ENCODE data around the gene PPDPF. TPM values are rescaled to one million over a fixed set of nuclear protein-coding genes. Genes with fewer than 3 reads are reported as not detected.
"Not testable (repeated sequence)": the region's sequence is repeated elsewhere in the genome, so short reads cannot be mapped to it uniquely, and the experiment has no call there.

The PPDPF gene
- total and polyA plus RNA-seq, 3 experiments from 2014 or later: 137 to 218 (median 207) TPM

- CTCF ChIA-PET: interaction anchor here (1.8 kb wide), 2 partner anchors 11 to 18 kb away, joined by 7 to 8 read pairs; partner anchors contain the start of gene PTK6
- Histone ChIP-seq H3K27me3 (ENCODE audit: insufficient read depth, low read length, poor library complexity, severe bottlenecking) (no peaks in the 10 kb centered on the region), H3K27ac (ENCODE audit: low read depth, low read length) (no peak overlapping the region), H3K9me3 (ENCODE audit: low read length) (no peaks in the 10 kb centered on the region), H3K36me3 (ENCODE audit: insufficient read depth, low read length) (no peaks in the 10 kb centered on the region), H3K4me3 (ENCODE audit: low read length) (no peak overlapping the region), H3K4me1 (ENCODE audit: insufficient read depth, low read length) (peaks cover 16% of the 10 kb centered on the region)
- H3K4me1 Mint-ChIP-seq: peaks cover 13 to 30% (median 14%) of the 10 kb centered on the region in 3 donors
- peak overlapping the region in 1 of 7 donors; percentile 27 for H3K4me3 Mint-ChIP-seq
- peaks cover 2 to 5% of the 10 kb centered on the region in 2 donors for H3K27me3 Mint-ChIP-seq
- no peak for DNase-seq
- peaks cover 0 to 16% (median 2%) of the 10 kb centered on the region in 3 donors for H3K36me3 Mint-ChIP-seq
- POLR2A ChIA-PET: no interaction called here
- peak overlapping the region in 1 of 8 donors; percentile 41 for H3K27ac Mint-ChIP-seq
- H3K9me3 Mint-ChIP-seq: no peaks in the 10 kb centered on the region
Observed at GRCh38 chr20:63555661-63556381, 35.3 kb downstream of the PPDPF start.

- Mint-ChIP-seq H3K4me3 (no peak overlapping the region), H3K4me1 (peaks cover 10 to 25% (median 11%) of the 10 kb centered on the region in 3 donors), H3K27ac (peak overlapping the region in 2 of 8 donors; percentile 48 to 79), H3K9me3 (no peaks in the 10 kb centered on the region), H3K36me3 (peaks cover 0 to 23% (median 2%) of the 10 kb centered on the region in 3 donors), H3K27me3 (peaks cover 0 to 2% of the 10 kb centered on the region in 2 donors)
- POLR2A ChIA-PET: interaction anchor here (1.2 kb wide), 1 partner anchor 96 kb away, joined by 3 read pairs; the partner anchor contains the start of gene STMN3
- H3K9me3 ChIP-seq (ENCODE audit: low read length): no peaks in the 10 kb centered on the region
- H3K27me3 ChIP-seq (ENCODE audit: insufficient read depth, low read length, poor library complexity, severe bottlenecking): no peaks in the 10 kb centered on the region
- no peak overlapping the region for H3K4me3 ChIP-seq (ENCODE audit: low read length)
- CTCF ChIA-PET: interaction anchor here (1.8 kb wide), 1 partner anchor 19 kb away, joined by 8 read pairs; the partner anchor contains the start of gene PTK6
- DNase-seq: no peak
- H3K4me1 ChIP-seq (ENCODE audit: insufficient read depth, low read length): peaks cover 14% of the 10 kb centered on the region
- no peaks in the 10 kb centered on the region for H3K36me3 ChIP-seq (ENCODE audit: insufficient read depth, low read length)
- H3K27ac ChIP-seq (ENCODE audit: low read depth, low read length): no peak overlapping the region
Observed at GRCh38 chr20:63556873-63557478, 36.4 kb downstream of the PPDPF start.

- Histone ChIP-seq H3K9me3 (ENCODE audit: low read length) (no peaks in the 10 kb centered on the region), H3K4me3 (ENCODE audit: low read length) (no peak overlapping the region), H3K27me3 (ENCODE audit: insufficient read depth, low read length, poor library complexity, severe bottlenecking) (no peaks in the 10 kb centered on the region), H3K4me1 (ENCODE audit: insufficient read depth, low read length) (peaks cover 8% of the 10 kb centered on the region), H3K36me3 (ENCODE audit: insufficient read depth, low read length) (no peaks in the 10 kb centered on the region), H3K27ac (ENCODE audit: low read depth, low read length) (no peak overlapping the region)
- no peaks in the 10 kb centered on the region for H3K9me3 Mint-ChIP-seq
- ChIA-PET POLR2A (interaction anchor here (1.2 kb wide), 1 partner anchor 96 kb away, joined by 3 read pairs; the partner anchor contains the start of gene STMN3), CTCF (interaction anchor here (1.8 kb wide), 1 partner anchor 20 kb away, joined by 8 read pairs; the partner anchor contains the start of gene PTK6)
- no peak for DNase-seq
- peak overlapping the region in 1 of 8 donors; percentile 48 for H3K27ac Mint-ChIP-seq
- peaks cover 0 to 24% (median 2%) of the 10 kb centered on the region in 3 donors for H3K36me3 Mint-ChIP-seq
- peaks cover 8 to 21% (median 10%) of the 10 kb centered on the region in 3 donors for H3K4me1 Mint-ChIP-seq
- H3K27me3 Mint-ChIP-seq: peaks cover 0 to 2% of the 10 kb centered on the region in 2 donors
- H3K4me3 Mint-ChIP-seq: no peak overlapping the region
Observed at GRCh38 chr20:63557481-63557891, 36.9 kb downstream of the PPDPF start.

- Mint-ChIP-seq H3K4me1 (peaks cover 0 to 11% (median 2%) of the 10 kb centered on the region in 3 donors), H3K4me3 (no peak overlapping the region), H3K27ac (no peak overlapping the region), H3K27me3 (no peaks in the 10 kb centered on the region), H3K36me3 (peaks cover 0 to 24% (median 2%) of the 10 kb centered on the region in 3 donors), H3K9me3 (no peaks in the 10 kb centered on the region)
- POLR2A ChIA-PET: no interaction called here
- no peak overlapping the region for H3K27ac ChIP-seq (ENCODE audit: low read depth, low read length)
- H3K9me3 ChIP-seq (ENCODE audit: low read length): no peaks in the 10 kb centered on the region
- peak in 1 of 5 donors; percentile 23 for DNase-seq
- no peak overlapping the region for H3K4me3 ChIP-seq (ENCODE audit: low read length)
- H3K4me1 ChIP-seq (ENCODE audit: insufficient read depth, low read length): no peaks in the 10 kb centered on the region
- no peaks in the 10 kb centered on the region for H3K36me3 ChIP-seq (ENCODE audit: insufficient read depth, low read length)
- CTCF ChIA-PET: no interaction called here
- no peaks in the 10 kb centered on the region for H3K27me3 ChIP-seq (ENCODE audit: insufficient read depth, low read length, poor library complexity, severe bottlenecking)
Observed at GRCh38 chr20:63558804-63559484, 38.4 kb downstream of the PPDPF start.

- H3K36me3 Mint-ChIP-seq: peaks cover 0 to 28% (median 2%) of the 10 kb centered on the region in 3 donors
- not testable (repeated sequence) for H3K9me3 ChIP-seq (ENCODE audit: low read length)
Observed at GRCh38 chr20:63559485-63560332, 39.1 kb downstream of the PPDPF start.

GRCh38 chr20:63560333-63560805 lies 39.8 kb downstream of the PPDPF start:
- no peak overlapping the region for H3K4me3 ChIP-seq (ENCODE audit: low read length)
- Mint-ChIP-seq H3K27me3 (no peaks in the 10 kb centered on the region), H3K9me3 (no peaks in the 10 kb centered on the region), H3K36me3 (peaks cover 0 to 29% (median 2%) of the 10 kb centered on the region in 3 donors), H3K27ac (peak overlapping the region in 3 of 8 donors; percentile 66 to 79 (median 78)), H3K4me3 (no peak overlapping the region), H3K4me1 (peaks cover 0 to 4% (median 2%) of the 10 kb centered on the region in 3 donors)
- no peak overlapping the region for H3K27ac ChIP-seq (ENCODE audit: low read depth, low read length)
- POLR2A ChIA-PET: no interaction called here
- no peak for DNase-seq
- no peaks in the 10 kb centered on the region for H3K4me1 ChIP-seq (ENCODE audit: insufficient read depth, low read length)
- no peaks in the 10 kb centered on the region for H3K36me3 ChIP-seq (ENCODE audit: insufficient read depth, low read length)
- H3K9me3 ChIP-seq (ENCODE audit: low read length): no peaks in the 10 kb centered on the region
- CTCF ChIA-PET: no interaction called here
- H3K27me3 ChIP-seq (ENCODE audit: insufficient read depth, low read length, poor library complexity, severe bottlenecking): no peaks in the 10 kb centered on the region

More at GRCh38 chr20:63559485-63560332, 39.1 kb downstream of the PPDPF start:
- POLR2A ChIA-PET; H3K4me3 ChIP-seq (ENCODE audit: low read length); H3K27ac ChIP-seq (ENCODE audit: low read depth, low read length); H3K4me1 ChIP-seq (ENCODE audit: insufficient read depth, low read length); H3K27me3 ChIP-seq (ENCODE audit: insufficient read depth, low read length, poor library complexity, severe bottlenecking); H3K27me3 Mint-ChIP-seq; H3K36me3 ChIP-seq (ENCODE audit: insufficient read depth, low read length); H3K4me3 Mint-ChIP-seq; H3K4me1 Mint-ChIP-seq; CTCF ChIA-PET; H3K9me3 Mint-ChIP-seq: not testable (repeated sequence)
- DNase-seq: peak in 1 of 5 donors; percentile 32
- H3K27ac Mint-ChIP-seq: peak overlapping the region in 1 of 8 donors; percentile 78

- H3K9me3 ChIP-seq (ENCODE audit: low read length): no peaks in the 10 kb centered on the region
- no peaks in the 10 kb centered on the region for H3K27me3 Mint-ChIP-seq
- ChIA-PET POLR2A (no interaction called here), CTCF (interaction anchor here (1.3 kb wide), 1 partner anchor 8 kb away, joined by 3 read pairs; no protein-coding TSS in a partner anchor)
- H3K4me3 ChIP-seq (ENCODE audit: low read length): no peak overlapping the region
- peaks cover 0 to 32% (median 2%) of the 10 kb centered on the region in 3 donors for H3K36me3 Mint-ChIP-seq
- H3K4me1 ChIP-seq (ENCODE audit: insufficient read depth, low read length): no peaks in the 10 kb centered on the region
- H3K27ac Mint-ChIP-seq: peak overlapping the region in 1 of 8 donors; percentile 78
- DNase-seq: no peak
- peaks cover 0 to 4% (median 2%) of the 10 kb centered on the region in 3 donors for H3K4me1 Mint-ChIP-seq
- no peaks in the 10 kb centered on the region for H3K36me3 ChIP-seq (ENCODE audit: insufficient read depth, low read length)
- H3K27ac ChIP-seq (ENCODE audit: low read depth, low read length): no peak overlapping the region
- no peak overlapping the region for H3K4me3 Mint-ChIP-seq
- H3K27me3 ChIP-seq (ENCODE audit: insufficient read depth, low read length, poor library complexity, severe bottlenecking): no peaks in the 10 kb centered on the region
- H3K9me3 Mint-ChIP-seq: no peaks in the 10 kb centered on the region
Observed at GRCh38 chr20:63560856-63561609, 40.5 kb downstream of the PPDPF start.

All from CD8-positive, alpha-beta memory T cell (primary cell).